Measurements from ENCODE around the gene PTPN12. TPM values are rescaled to one million over a fixed set of nuclear protein-coding genes. Genes with fewer than 3 reads are reported as not detected.
"Not testable (repeated sequence)": the region's sequence is repeated elsewhere in the genome, so short reads cannot be mapped to it uniquely, and the experiment has no call there.

PTPN12 gene
- polyA plus RNA-seq, 1 donor from 2014 or later = 49.5 TPM

DNA sequence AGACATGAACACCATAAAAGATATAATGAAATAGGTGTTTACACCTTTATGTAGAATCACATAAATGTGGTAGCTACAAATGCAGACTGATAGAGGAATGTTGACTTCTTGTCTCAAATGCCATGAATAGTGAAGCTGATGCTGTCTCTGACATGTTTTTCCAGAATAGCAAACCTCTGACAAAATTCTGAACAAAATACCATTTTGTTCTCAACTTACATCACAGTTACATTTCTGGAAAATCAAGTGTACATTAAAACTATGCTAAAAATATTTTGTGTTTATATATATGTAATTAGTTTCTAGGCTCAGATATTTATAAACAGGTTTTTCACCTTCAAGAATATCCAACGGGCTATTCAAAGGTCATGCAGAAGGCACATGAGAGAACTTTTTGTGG, 16.8 kb upstream of the PTPN12 start:
- no peaks in the 10 kb centered on the region for H4K20me1 ChIP-seq (ENCODE audit: insufficient read depth)
- no peaks in the 10 kb centered on the region for H3K9me2 ChIP-seq (ENCODE audit: insufficient read depth, low read length)
- no peaks in the 10 kb centered on the region for H3F3A ChIP-seq (ENCODE audit: insufficient read depth, low read length, poor library complexity, severe bottlenecking)
- H3K9me3 ChIP-seq (ENCODE audit: low read length) = no peaks in the 10 kb centered on the region
- H3K4me2 ChIP-seq (ENCODE audit: low read length) = no peak overlapping the region
- no peak for TF ChIP-seq EZH2 (IDR thresholded peaks at IDR 0.05; ENCODE audit: borderline replicate concordance, insufficient read depth, low read length, poor library complexity, severe bottlenecking)
- no peak overlapping the region for H3K4me3 ChIP-seq (ENCODE audit: low read length)
- no peak overlapping the region for H2AFZ ChIP-seq (ENCODE audit: low read depth, low read length)
- H3K79me2 ChIP-seq (replicated peaks; ENCODE audit: insufficient read depth, low read length) = no peaks in the 10 kb centered on the region
- no peak overlapping the region for H3K27ac ChIP-seq (ENCODE audit: low read length)
- no peaks in the 10 kb centered on the region for H3K36me3 ChIP-seq (ENCODE audit: insufficient read depth, low read length)
- no peak overlapping the region for H3K9ac ChIP-seq (ENCODE audit: low read length)
- H3K27me3 ChIP-seq (ENCODE audit: insufficient read depth, low read depth, low read length) = no peaks in the 10 kb centered on the region

DNA sequence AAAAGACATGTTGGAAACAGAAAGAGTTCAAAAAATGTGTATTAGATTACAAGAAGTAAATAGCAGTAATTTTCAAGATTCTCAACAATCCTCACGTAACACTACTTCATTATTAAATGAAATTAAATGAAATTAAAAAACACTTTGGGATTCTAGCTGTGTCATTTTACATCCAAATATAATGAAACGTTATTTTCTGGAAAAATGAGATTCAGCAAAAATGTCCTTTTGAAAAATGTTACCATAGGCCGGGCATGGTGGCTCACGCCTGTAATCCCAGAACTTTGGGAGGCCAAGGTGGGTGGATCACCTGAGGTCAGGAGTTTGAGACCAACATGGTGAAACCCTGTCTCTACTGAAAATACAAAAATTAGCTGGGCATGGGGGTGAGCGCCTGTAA, 15.6 kb upstream of the PTPN12 start:
- not testable (repeated sequence) for H3K9ac ChIP-seq (ENCODE audit: low read length); H3K79me2 ChIP-seq (replicated peaks; ENCODE audit: insufficient read depth, low read length)

GRCh38 chr7:77524731-77525130, 12.4 kb upstream of the PTPN12 start:
- no peaks in the 10 kb centered on the region for H4K20me1 ChIP-seq (ENCODE audit: insufficient read depth)
- H3K4me2 ChIP-seq (ENCODE audit: low read length) = no peak overlapping the region
- TF ChIP-seq, protein P1, sequence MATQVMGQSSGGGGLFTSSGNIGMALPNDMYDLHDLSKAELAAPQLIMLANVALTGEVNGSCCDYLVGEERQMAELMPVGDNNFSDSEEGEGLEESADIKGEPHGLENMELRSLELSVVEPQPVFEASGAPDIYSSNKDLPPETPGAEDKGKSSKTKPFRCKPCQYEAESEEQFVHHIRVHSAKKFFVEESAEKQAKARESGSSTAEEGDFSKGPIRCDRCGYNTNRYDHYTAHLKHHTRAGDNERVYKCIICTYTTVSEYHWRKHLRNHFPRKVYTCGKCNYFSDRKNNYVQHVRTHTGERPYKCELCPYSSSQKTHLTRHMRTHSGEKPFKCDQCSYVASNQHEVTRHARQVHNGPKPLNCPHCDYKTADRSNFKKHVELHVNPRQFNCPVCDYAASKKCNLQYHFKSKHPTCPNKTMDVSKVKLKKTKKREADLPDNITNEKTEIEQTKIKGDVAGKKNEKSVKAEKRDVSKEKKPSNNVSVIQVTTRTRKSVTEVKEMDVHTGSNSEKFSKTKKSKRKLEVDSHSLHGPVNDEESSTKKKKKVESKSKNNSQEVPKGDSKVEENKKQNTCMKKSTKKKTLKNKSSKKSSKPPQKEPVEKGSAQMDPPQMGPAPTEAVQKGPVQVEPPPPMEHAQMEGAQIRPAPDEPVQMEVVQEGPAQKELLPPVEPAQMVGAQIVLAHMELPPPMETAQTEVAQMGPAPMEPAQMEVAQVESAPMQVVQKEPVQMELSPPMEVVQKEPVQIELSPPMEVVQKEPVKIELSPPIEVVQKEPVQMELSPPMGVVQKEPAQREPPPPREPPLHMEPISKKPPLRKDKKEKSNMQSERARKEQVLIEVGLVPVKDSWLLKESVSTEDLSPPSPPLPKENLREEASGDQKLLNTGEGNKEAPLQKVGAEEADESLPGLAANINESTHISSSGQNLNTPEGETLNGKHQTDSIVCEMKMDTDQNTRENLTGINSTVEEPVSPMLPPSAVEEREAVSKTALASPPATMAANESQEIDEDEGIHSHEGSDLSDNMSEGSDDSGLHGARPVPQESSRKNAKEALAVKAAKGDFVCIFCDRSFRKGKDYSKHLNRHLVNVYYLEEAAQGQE (IDR thresholded peaks at IDR 0.05; ENCODE audit: borderline replicate concordance) = no peak
- TF ChIP-seq MXI1 (conservative IDR thresholded peaks at IDR 0.05; ENCODE audit: poor library complexity, severe bottlenecking) (no peak), POLR2AphosphoS5 (IDR thresholded peaks at IDR 0.05) (no peak), CTCF (IDR thresholded peaks at IDR 0.05; ENCODE audit: poor library complexity, severe bottlenecking) (no peak), EP300 (conservative IDR thresholded peaks at IDR 0.05; ENCODE audit: poor library complexity, severe bottlenecking) (no peak), EZH2 (IDR thresholded peaks at IDR 0.05; ENCODE audit: borderline replicate concordance, insufficient read depth, low read length, poor library complexity, severe bottlenecking) (no peak), SMC3 (conservative IDR thresholded peaks at IDR 0.05; ENCODE audit: poor library complexity) (no peak), TAF1 (IDR thresholded peaks at IDR 0.05; ENCODE audit: low read depth) (no peak), RAD21 (conservative IDR thresholded peaks at IDR 0.05) (no peak)
- no peak overlapping the region for H3K9ac ChIP-seq (ENCODE audit: low read length)
- no peaks in the 10 kb centered on the region for H3K9me2 ChIP-seq (ENCODE audit: insufficient read depth, low read length)
- no peaks in the 10 kb centered on the region for H3K27me3 ChIP-seq (ENCODE audit: insufficient read depth, low read depth, low read length)
- H3K79me2 ChIP-seq (replicated peaks; ENCODE audit: insufficient read depth, low read length) = no peaks in the 10 kb centered on the region
- no peaks in the 10 kb centered on the region for H3F3A ChIP-seq (ENCODE audit: insufficient read depth, low read length, poor library complexity, severe bottlenecking)
- H2AFZ ChIP-seq (ENCODE audit: low read depth, low read length) = no peak overlapping the region
- no peaks in the 10 kb centered on the region for H3K9me3 ChIP-seq (ENCODE audit: low read length)
- no peak overlapping the region for H3K4me3 ChIP-seq (ENCODE audit: low read length)
- H3K36me3 ChIP-seq (ENCODE audit: insufficient read depth, low read length) = no peaks in the 10 kb centered on the region
- no peak overlapping the region for H3K27ac ChIP-seq (ENCODE audit: low read length)

More for the DNA sequence above, 15.6 kb upstream of the PTPN12 start:
- H2AFZ ChIP-seq (ENCODE audit: low read depth, low read length); H3K4me3 ChIP-seq (ENCODE audit: low read length); H3K27ac ChIP-seq (ENCODE audit: low read length); H3F3A ChIP-seq (ENCODE audit: insufficient read depth, low read length, poor library complexity, severe bottlenecking); H3K9me2 ChIP-seq (ENCODE audit: insufficient read depth, low read length); H4K20me1 ChIP-seq (ENCODE audit: insufficient read depth); H3K36me3 ChIP-seq (ENCODE audit: insufficient read depth, low read length); H3K27me3 ChIP-seq (ENCODE audit: insufficient read depth, low read depth, low read length); H3K9me3 ChIP-seq (ENCODE audit: low read length); H3K4me2 ChIP-seq (ENCODE audit: low read length): not testable (repeated sequence)

Measured in neural cell (in vitro differentiated cells).